Stimulated activated CD8-positive, alpha-beta memory T cell treated with anti-CD3 and anti-CD28 coated beads, Interleukin-7, amount 100 ng/mL, for 4 hours (primary cell): ENCODE data around the gene FAM161B.
A peak's percentile ranks its signal among the peaks of the same experiment; 100 is the strongest.
"Not testable (repeated sequence)": the region's sequence is repeated elsewhere in the genome, so short reads cannot be mapped to it uniquely, and the experiment has no call there.

Source experiments
- DNase-seq, 2 donors: peaks; one replicate each; pipeline ENCODE4 v3.0.0-alpha.2; 2020; ENCODE audit warnings: low read depth in 2 of 2

The FAM161B gene

DNA sequence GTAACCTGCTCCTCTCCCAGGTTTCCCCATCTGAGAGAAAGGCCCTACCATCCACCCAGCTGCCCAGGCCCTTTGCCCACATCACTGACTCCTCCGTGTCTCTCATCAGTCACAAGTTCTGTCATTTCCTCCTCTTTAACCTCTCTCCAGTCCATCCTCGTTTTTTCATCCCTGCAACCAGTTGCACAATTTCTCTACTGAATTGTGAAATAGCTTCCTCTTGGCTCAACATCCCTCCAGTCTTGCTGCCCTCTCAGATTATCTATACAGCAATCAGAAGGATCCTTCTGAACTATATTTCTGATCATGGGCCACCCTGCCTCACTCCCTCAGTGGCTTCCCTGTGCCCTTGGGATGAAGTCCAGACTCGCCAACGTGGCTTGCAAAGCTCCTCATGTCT is 6.8 kb downstream of the FAM161B start:
- DNase-seq, result no peak

DNA sequence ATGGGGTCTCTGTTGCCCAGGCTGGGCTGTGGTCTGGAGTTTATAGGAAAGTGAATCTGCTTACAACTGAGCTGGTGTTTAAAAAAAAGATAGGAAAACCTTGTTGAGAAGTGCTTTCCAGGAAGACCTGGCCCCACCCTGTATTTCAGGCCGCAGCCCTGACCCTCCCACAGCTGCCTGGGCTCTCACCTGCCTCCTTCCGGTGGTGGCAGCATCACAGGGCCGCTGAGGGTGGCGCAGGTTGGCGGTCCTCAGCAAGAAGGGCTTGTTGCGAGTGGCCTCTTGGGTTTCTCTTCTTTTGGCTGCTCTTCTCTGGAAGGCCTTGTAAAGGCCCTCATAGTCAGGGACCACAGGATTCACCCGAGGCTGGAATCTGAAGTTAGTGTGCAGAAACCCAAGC is 7.7 kb downstream of the FAM161B start:
- DNase-seq, result no peak

DNA sequence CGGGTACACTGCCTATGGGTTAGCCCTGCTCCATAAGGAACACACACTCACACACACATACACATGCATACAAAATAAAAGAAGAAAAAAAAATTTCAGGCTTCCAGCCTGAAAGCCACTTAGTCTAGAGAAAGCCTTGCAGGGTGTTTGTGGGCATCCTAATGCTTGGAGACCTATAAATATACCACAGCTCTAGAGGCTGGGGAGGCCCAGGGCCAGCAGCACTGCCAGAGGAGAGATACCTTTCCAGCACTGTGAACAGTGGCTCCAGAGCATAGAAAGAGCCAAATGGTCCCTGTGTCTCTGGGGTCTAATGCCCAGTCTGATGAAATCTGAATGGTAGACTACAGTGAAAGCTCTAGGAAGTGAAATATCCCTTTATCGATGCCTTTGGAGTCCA is 12.9 kb downstream of the FAM161B start:
- DNase-seq, result no peak

DNA sequence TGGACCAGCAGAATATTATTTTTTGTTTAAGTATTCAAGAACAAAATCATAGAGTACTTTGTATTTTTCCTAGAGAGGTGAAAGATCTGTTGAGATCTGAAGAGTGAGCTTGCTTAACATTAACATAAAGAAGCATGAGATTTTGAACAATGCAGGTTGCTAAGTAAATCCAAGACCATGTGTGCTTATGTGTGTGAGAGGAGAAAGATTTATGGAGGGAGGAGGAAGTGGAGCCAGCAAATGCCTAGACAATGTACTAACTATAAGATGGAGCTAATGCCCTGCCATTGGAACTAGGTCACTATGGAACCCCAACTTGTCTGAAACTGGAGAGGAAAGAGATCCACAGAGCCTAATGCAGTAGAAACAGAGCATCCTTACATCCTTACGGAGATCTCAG is 13.3 kb downstream of the FAM161B start:
- DNase-seq, result no peak

DNA sequence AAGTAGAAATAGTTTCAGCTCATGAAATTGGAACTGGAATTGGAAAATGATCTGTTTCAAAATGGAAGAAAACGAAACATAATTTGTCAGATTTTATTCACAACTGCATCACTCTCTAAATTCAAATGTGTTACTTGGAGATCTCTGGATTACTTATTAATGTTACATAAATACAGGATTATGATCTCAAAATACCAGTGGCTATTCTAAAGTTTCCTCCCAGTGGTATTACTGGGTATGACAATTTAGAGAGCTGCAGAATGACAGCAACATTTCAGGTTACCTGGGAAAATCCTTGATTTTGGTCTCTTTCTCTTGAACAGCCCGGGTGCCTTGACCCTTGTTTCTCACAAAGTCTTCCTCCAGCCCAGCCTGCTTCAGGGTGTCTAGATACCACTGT is 14.2 kb downstream of the FAM161B start:
- no peak for DNase-seq

DNA sequence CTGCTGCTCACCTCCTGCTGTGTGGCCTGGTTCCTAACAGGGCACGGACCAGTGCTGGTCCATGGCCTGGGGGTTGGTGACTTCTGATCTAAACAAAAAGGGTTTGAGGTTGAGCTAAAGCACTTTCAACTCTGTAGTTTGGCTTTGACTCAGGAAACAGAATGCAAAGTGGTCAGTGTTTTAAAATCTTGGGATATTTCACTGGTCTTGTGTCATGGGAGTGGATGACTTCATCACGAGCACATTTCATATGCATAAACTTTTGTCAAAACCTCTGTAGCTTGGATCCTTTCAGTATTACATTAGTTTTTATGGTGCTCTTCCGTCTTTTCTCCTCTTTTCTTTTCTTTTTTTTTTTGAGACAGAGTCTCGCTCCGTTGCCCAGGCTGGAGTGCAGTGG is 25.6 kb downstream of the FAM161B start:
- DNase-seq, result no peak

DNA sequence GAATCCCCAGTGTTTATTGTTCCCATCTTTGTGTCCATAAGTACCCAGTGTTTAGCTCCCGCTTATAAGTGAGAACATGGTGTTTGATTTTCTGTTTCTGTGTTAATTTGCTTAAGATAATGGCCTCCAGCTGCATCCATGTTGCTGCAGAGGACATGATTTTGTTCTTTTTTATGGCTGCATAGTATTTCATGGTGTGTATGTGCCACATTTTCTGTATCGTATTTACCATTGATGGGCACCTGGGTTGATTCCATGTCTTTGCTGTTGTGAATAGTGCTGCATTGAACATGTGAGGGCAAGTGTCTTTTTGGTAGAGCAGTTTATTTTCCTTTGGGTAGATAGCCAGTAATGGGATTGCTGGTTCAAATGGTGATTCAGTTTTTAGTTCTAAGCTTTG is 30.4 kb downstream of the FAM161B start:
- not testable (repeated sequence) for DNase-seq

DNA sequence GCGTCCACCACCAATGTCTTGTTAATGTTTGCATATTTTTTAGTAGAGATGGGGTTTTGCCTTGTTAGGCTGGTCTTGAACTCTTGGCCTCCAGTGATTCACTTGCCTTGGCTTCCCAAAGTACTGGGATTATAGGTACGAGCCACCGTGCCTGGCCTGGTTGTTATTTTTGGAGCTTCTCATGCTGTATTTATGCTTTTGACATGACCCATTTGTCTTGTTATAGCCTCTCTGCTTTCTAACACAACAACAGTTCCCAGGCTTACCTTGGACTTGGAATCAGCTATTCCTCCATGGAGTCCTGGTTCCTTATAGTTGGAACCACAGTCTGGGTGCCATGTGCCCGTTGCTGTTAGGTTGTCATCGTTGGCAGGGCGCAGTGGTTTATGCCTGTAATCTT is 33.6 kb downstream of the FAM161B start:
- no peak for DNase-seq

DNA sequence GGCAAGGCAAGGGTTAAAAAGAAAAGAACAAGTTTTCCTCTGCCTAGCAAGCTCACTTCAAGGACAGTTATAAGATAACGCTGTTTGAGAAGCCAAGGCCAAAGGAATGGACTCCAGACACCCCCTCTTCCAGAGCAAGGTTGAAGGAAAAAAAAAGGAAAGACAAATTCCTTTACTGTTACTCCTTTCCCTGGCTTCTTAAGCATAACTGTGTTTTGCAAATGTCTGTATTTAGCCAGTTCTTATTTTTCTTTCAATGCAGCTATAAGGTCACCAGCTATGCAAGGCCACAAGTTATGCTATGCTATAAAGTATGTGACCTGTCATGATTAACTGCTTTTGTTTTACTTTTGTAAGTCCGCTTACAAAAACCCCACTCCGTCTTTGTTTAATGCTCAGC is 36.6 kb downstream of the FAM161B start:
- DNase-seq, result no peak

DNA sequence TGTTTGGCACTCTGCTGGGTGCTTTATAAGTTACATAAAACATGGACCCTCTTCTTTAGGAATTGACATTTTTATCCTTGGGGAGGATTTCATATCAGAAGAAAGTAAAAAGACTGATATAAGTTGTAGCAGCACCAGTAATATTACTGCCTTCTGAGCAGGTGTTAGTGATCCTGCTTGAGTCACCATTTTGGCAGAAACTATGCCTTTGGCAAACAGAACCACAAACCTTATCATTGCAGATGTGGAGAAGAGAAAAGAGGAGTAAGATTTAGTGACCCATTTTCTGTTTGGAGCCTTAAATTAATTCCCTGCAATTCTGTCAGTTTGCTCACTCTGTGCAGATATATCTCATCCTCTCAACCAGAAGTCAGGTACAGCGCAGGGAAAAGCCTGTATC is 40.2 kb downstream of the FAM161B start:
- no peak for DNase-seq

DNA sequence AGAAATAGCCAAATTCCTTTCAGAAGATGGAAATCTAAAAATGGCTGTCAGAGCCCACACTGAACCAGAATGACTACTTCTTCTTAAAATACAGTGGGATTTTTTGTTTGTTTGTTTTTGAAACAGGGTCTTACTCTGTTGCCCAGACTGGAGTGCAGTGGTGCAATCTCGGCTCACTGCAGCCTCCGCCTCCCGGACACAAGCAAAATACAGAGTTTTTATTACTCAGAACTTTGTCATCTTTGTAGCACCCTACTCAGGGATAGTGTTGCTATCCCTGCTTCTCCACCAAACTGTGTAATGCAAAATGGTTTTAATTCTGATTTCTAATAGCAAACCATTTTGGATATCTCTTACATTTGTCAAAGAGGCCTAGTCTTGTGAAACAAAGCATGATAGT is 46.9 kb downstream of the FAM161B start:
- no peak for DNase-seq

DNA sequence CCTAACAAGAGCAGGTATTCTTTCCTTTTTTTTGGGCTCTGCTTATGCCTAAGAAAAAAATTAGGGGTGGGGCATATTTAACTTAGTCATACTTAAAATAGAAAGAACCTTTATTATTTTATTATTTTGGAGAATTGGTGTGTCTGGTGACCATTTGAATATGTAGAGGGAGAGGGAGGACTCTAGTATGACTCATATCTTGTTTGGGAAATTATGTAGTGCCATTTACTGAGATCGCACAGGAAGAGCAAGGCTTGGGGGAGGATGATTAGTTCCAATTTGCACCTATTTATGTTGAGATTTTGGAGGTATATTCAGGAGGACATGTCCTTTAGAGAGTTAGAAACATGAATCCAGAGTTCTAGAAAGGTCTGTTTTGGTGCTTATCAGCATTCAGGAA is 53.4 kb downstream of the FAM161B start:
- no peak for DNase-seq

DNA sequence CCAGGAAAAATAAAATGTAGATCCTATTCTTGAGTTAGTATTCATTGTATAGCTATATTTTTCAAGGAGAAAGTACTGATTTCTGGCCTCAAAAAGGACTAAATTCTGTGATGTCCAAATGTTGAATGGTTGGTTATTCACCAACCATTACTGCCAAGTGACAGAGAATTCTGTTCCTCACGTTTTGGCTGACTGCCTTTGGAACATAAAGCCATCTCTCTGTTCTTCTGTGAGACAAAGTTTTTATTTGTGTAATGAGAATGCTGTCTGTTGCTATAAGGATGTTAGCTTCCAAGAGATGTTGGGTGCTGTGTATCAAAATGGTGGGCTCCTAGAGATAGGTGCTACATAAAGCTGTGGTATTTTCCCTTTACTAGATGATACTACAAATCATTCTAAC is 54.0 kb downstream of the FAM161B start:
- no peak for DNase-seq

DNA sequence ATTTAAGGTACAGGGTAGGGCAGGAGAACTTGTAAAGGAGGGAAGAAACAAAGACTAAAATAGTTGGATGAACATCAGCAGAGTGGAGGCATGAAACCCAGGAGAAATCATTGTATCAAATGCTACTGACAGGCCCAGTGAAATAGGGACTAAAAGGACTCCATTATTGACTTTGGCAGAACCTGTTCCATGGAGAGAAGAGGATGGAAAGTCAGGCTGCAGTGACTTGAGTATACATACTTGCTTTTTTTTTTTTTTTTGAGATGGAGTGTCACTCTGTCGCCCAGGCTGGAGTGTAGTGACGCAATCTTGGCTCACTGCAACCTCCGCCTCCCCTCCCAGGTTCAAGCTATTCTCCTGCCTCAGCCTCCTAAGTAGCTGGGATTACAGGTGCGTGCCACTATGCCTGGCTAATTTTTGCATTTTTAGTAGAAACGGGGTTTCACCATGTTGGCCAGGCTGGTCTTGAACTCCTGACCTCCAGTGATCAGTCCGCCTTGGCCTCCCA is 55.7 kb downstream of the FAM161B start:
- DNase-seq, result not testable (repeated sequence)

DNA sequence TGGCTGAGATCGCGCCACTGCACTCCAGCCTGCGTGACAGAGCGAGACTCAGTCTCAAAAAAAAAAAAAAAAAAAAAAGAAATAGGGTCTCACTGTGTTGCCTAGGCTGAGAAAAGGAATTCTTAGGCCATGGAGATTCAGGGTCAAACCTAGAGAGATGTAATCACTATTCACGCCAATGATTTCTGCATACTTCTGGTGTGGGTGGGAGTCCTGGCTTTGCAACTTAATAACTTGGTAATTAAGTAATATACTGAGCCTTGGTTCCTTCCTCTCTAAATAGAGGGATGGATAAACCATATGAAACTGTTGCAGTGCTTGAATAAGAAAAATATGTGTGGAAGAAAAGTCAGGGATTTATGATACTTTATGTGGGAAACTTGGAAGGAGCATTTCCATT is 60.5 kb downstream of the FAM161B start:
- DNase-seq, result no peak

DNA sequence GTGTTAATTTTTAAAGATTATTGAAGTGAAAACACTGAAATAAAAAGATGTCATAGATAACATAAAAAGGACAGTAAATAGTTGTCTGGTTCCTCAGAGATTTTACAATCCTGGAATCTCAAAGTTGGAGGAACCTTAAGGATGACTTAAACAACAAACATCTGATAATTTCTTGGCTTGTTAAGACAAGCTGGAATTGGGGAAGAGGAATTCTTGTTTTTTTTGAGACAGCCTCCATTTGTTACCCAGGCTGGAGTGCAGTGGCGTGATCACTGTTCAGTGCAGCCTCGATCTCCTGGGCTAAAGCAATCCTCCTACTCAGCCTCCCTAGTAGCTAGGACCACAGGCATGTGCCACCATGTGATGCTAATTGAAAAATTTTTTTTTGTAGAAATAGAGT is 60.9 kb downstream of the FAM161B start:
- no peak for DNase-seq

DNA sequence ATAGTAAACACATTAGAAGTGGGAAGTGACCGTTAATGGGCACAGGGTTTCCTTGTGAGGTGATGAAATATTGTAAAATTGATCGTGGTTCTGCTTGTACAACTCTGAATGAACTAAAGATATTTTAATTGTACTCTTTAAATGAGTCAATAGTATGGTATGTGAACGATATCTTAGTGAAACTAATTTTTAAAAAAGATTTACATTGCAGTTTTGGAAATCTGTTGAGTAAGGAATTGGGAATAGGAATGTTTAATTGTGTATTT is 61.5 kb downstream of the FAM161B start:
- DNase-seq, result no peak

DNA sequence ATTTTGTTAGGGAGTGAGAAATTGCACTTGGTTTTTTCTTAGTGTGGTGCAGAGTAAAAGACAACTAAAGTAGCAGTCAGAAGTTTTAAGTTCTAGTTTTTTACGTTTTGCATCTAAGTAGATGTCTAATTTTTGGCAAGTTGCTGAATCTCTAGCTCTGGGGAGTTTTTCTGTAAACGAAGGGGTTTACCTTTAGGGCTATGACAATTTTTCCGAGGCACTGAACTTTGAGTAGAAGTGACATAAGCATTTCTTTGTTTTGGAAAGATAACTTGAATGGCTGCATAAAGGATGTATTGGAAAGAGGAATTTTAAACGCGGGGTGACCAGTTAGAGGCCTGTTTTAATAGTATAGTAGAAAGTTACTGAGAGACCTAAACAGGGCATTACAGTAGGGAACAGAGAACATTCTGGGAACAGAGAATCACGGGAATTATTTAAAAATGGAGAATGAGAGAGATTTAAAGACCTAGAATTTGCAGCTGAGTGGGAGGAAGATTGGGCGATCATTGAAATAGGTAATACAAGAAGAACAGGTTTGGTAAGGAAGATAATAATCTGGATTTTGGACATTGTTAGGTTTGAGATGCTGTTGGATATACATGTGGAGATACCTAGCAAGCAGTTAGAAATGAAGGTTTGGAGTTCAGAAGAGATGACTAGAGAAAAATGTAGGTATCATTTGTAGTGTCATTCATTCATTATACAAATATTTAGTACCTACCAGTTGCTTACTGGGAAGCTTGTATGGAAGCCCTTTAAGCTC is 62.0 kb downstream of the FAM161B start:
- no peak for DNase-seq

DNA sequence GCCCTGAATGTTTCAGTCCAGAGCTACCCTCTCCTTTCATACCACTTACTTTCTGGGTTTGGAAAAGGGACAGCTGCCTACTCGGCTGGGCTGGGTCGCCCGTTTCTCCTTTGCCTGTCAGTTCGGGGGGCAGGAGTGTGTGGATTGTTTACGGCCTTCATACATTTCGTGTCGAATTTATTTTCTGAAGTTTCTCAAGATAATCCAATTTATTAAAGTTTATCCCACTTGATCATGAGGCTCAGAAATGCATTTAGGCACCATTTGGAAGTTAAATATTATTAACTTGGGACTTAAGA is 62.6 kb downstream of the FAM161B start:
- DNase-seq, result no peak

DNA sequence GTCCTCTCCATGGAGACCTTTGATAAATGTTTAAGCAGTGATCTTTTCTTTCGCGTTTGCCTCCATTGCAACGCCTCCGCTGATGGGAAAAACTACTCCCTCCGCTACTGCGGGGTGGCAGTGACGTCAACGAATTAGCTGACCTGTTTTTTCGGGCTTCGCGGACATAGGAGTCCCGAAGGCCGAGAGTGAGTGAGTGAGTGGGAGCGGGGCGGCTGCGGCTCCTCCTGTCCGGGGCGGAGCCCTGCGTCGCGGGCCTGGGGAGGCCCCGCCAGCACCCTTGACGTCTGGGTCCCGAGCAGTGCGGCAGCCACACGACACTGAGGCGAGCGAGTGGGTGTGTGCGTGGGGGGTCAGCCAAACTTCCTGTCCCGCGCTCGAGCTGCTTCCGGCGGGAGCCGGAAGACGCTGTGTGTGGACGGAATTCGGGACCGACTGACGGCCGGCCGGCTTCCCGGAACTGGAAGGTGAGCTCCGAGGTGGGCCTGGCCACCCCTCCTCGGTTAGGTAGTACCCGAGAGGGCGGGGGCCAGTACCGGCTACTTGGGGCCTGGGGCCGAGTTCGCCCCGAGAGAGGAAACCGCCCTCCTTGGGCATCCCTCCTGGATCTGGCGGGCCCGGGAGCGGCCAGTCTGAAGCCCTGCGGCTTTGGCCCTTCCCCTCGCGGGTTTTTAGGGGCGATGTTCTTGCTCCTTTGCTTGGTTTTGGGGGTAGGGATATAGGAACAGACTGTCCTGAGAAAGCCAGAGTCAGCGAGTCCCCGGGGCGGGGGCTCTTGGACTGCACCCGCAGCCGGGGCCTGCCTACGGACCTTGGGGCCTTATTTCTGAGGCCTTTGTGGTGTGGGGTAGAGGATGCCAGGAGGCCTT is 63.2 kb downstream of the FAM161B start, which contains the start of gene ZNF410:
Gene ZNF410 (plus strand): TSS at position 411 of the 869 bp plus-strand sequence. CDS start 5,317 bp downstream, outside the sequence.
- peak; percentile 86 to 92 for DNase-seq

DNA sequence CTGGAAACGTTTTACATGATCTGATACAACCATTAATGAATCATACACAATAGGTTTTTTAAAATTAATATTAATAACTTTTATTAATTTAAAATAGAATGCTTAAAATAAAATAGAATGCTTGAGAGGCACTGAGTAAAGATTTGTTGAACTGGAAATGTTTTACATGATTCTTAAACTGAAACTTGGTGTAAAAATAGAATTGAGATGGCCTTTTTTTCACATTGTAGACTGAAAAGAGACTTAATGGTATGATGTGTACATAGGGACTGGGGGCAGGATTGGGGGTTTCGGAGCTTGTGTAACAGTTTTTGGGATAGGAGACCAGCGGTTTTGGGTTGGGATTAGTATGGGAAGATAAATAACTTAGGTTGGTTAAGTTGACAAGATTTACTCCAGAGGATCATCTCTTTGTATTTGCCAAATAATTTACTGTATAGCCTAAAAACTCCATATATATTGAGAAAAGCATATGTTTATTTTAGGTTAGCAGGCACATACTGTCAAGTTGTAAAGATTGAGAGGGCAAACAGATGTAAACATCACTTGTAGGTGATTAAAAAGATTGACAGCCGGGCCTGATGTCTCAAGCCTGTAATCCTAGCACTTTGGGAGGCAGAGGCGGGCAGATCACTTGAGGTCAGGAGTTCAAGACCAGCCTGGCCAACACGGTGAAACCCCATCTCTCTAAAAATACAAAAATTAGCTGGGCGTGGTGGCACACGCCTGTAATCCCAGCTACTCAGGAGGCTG is 65.3 kb downstream of the FAM161B start:
- DNase-seq, result no peak
